OCI-LY7 (cell line): Measurements from ENCODE around the gene ECI1. TPM values are rescaled to one million over a fixed set of nuclear protein-coding genes. Genes with fewer than 3 reads are reported as not detected.

Experiments used
- BruUV-seq: library from RNA; stranded (reverse); fragments of 400-500 nt; replicated peaks from 2 replicates; lab custom pipeline; 2021; lab: Mats Ljungman, UMichigan
- CTCF ChIA-PET: fragments of 300-600 bp; sonication (Branson Sonifier 250); formaldehyde crosslinking; loops from one replicate; lab custom pipeline; 2022; ENCODE audit warnings: antibody characterized with exemption; ENCODE audit not compliant: unreplicated experiment; lab: Charles Lee
- POLR2A ChIA-PET: fragments of 300-600 bp; sonication (Branson Sonifier 250); formaldehyde crosslinking; loops from one replicate; lab custom pipeline; 2022; ENCODE audit warnings: antibody characterized with exemption; lab: Charles Lee
- DNase-seq: peaks from one replicate; pipeline ENCODE4 v3.0.0-alpha.2; 2015; ENCODE audit warnings: low spot score
- H2AFZ ChIP-seq: fragments of 200-600 bp; sonication (generic), shearing (Covaris generic); 2 replicates; pipeline ENCODE4 v1.6.1; 2014; ENCODE audit warnings: mild to moderate bottlenecking, antibody characterized with exemption, low read length, moderate library complexity
- H3K27ac ChIP-seq: fragments of 200-600 bp; sonication (generic); 2 replicates; pipeline ENCODE4 v1.5.1; 2014; ENCODE audit warnings: mixed run types, low read depth, mild to moderate bottlenecking, moderate library complexity, low read length, inconsistent platforms; ENCODE audit not compliant: poor library complexity, severe bottlenecking
- H3K36me3 ChIP-seq: fragments of 200-600 bp; sonication (generic); 2 replicates; pipeline ENCODE4 v1.6.1; 2014; ENCODE audit warnings: mild to moderate bottlenecking, antibody characterized with exemption, low read length, moderate library complexity, mixed read lengths; ENCODE audit not compliant: insufficient read depth
- H3K4me1 ChIP-seq: fragments of 200-600 bp; sonication (generic); 2 replicates; pipeline ENCODE4 v1.5.1; 2014; ENCODE audit warnings: mild to moderate bottlenecking, low read length; ENCODE audit not compliant: insufficient read depth, poor library complexity, severe bottlenecking
- H3K4me2 ChIP-seq: fragments of 200-600 bp; sonication (generic); 2 replicates; pipeline ENCODE4 v1.6.1; 2014; ENCODE audit warnings: mild to moderate bottlenecking, low read length
- H3K4me3 ChIP-seq: fragments of 200-600 bp; sonication (generic); 2 replicates; pipeline ENCODE4 v1.5.1; 2014; ENCODE audit warnings: mild to moderate bottlenecking, low read depth, low read length; ENCODE audit not compliant: poor library complexity, severe bottlenecking
- H3K79me2 ChIP-seq: fragments of 200-600 bp; sonication (generic); 2 replicates; pipeline ENCODE4 v1.6.1; 2016; ENCODE audit warnings: low read depth, mild to moderate bottlenecking, low read length, moderate library complexity, mixed read lengths; ENCODE audit not compliant: insufficient read depth
- H3K9me2 ChIP-seq: fragments of 200-600 bp; sonication (generic); 2 replicates; pipeline ENCODE4 v1.6.1; 2016; ENCODE audit warnings: mild to moderate bottlenecking, low read length, mixed read lengths; ENCODE audit not compliant: insufficient read depth
- H3K9me3 ChIP-seq: fragments of 200-600 bp; sonication (generic); 2 replicates; pipeline ENCODE4 v1.6.1; 2014; ENCODE audit warnings: mild to moderate bottlenecking, mixed run types, low read length, mixed read lengths
- H4K20me1 ChIP-seq: fragments of 200-600 bp; sonication (generic); 2 replicates; pipeline ENCODE4 v1.6.1; 2014; ENCODE audit warnings: mild to moderate bottlenecking, antibody characterized with exemption, low read length, moderate library complexity, mixed read lengths; ENCODE audit not compliant: insufficient read depth
- EZH2phosphoT487 ChIP-seq: fragments of 200-600 bp; sonication (generic); IDR thresholded peaks from 2 replicates; pipeline ENCODE4 v1.6.1; 2018; ENCODE audit warnings: low read depth, borderline replicate concordance, mild to moderate bottlenecking, mixed run types, antibody characterized with exemption, low read length, moderate library complexity, mixed read lengths
- intact Hi-C: fragments of 100-400 bp; cut with micrococcal nuclease; formaldehyde crosslinking; loops from one replicate; pipeline ENCODE4 v1.10.0; 2022; ENCODE audit not compliant: unreplicated experiment
- total RNA-seq, 2 experiments: library from RNA; depleted of rRNA in 1 of 2; stranded (reverse); fragments of >200 nt in 1 of 2; shearing (Covaris generic) in 1 of 2; gene quantifications; 2 replicates each; pipeline ENCODE4 v1.2.3, GENCODE V29; 2014 to 2022
- TF ChIP-seq, protein P1 (sequence below): fragments of 200-600 bp; sonication (generic); conservative IDR thresholded peaks from 2 replicates; pipeline ENCODE4 v1.5.1; 2014; ENCODE audit warnings: mild to moderate bottlenecking, antibody characterized with exemption, low read length, moderate library complexity, mixed read lengths

Gene ECI1
- total RNA-seq, 2 experiments from 2014 or later = 74.5 to 80.0 TPM

DNA sequence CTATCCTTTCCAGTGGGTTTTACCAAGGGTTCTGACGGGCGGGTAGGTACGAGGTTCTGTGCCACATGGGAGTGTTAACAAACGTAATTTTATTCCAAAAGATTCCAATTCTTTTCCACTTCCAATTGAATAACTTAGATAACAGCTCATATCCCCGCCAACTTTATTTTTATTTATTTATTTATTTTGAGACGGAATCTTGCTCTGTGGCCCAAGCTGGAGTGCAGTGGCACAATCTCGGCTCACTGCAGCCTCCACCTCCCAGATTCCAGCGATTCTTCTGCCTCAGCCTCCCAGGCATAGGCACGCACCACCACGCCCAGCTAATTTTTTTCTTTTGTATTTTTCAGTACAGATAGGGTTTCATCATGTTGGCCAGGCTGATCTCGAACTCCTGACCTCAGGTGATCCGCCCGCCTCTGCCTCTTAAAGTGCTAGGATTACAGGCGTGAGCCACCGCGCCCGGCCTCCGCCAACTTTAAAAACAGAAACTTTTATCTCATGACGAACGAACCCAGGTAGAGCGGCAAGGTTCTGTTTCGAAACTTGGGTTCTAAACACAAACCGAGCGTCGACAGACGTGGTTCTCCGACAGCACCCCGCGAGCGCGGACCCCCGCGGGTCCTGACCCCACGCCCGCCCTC, 613 bp downstream of the ECI1 start:
- Histone ChIP-seq H3K79me2 (peaks cover 20% of the 10 kb centered on the region), H3K9me3 (no peaks in the 10 kb centered on the region), H3K4me1 (peaks cover 17% of the 10 kb centered on the region), H3K4me2 (peak overlapping the region; percentile 87), H4K20me1 (no peaks in the 10 kb centered on the region), H2AFZ (peak overlapping the region; percentile 18; the same call in 1 of the 2 replicates), H3K36me3 (peaks cover 67% of the 10 kb centered on the region), H3K9me2 (no peaks in the 10 kb centered on the region), H3K27ac (peak overlapping the region; percentile 68), H3K4me3 (peak overlapping the region; percentile 76)
- DNase-seq = no peak
- ChIA-PET POLR2A (interaction anchor here (0.6 to 1.4 kb wide), 2 partner anchors 10 to 168 kb away, joined by 3 read pairs; no protein-coding TSS in a partner anchor), CTCF (no interaction called here)
- intact Hi-C loops = loop anchor here (1.0 kb wide), 1 partner anchor 27 kb away; the partner anchor contains the start of gene E4F1
- BruUV-seq = TSS peak; percentile 59
- no peak for TF ChIP-seq EZH2phosphoT487
- TF ChIP-seq, protein P1, sequence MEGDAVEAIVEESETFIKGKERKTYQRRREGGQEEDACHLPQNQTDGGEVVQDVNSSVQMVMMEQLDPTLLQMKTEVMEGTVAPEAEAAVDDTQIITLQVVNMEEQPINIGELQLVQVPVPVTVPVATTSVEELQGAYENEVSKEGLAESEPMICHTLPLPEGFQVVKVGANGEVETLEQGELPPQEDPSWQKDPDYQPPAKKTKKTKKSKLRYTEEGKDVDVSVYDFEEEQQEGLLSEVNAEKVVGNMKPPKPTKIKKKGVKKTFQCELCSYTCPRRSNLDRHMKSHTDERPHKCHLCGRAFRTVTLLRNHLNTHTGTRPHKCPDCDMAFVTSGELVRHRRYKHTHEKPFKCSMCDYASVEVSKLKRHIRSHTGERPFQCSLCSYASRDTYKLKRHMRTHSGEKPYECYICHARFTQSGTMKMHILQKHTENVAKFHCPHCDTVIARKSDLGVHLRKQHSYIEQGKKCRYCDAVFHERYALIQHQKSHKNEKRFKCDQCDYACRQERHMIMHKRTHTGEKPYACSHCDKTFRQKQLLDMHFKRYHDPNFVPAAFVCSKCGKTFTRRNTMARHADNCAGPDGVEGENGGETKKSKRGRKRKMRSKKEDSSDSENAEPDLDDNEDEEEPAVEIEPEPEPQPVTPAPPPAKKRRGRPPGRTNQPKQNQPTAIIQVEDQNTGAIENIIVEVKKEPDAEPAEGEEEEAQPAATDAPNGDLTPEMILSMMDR = no peak

DNA sequence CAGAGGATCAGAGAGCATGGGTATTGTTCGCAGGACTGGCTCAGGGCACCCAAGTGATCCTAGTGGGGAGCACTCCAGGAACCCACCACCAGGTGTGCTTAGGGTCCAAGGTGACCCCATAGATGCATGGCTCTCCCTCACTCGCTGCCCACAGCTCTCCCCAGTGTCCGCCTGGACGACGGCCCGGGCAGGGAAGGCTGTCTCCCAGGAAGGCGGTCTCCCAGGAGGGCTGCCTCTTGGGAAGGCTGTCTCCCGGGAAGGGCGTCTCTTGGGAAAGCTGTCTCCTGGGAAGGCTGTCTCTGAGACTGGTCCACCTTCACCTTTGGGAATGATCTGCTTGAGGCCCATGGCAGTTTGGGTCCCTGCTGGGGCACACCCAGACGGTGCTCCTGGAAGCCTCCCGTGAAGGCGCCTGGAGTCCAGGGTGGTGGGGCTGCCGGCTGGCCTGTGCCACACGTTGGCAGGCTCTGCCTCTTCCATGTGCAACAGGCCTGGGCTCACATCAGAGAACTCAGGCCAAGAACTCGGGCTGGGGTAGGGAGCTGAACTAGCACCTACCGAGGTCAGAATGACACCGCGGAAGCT, 5.0 kb downstream of the ECI1 start:
- peaks cover 69% of the 10 kb centered on the region for H3K36me3 ChIP-seq
- no peaks in the 10 kb centered on the region for H3K9me2 ChIP-seq
- no peak overlapping the region for H3K4me2 ChIP-seq
- ChIA-PET POLR2A (interaction anchor here (1.0 kb wide), 1 partner anchor 15 kb away, joined by 3 read pairs; no protein-coding TSS in a partner anchor), CTCF (no interaction called here)
- no peak overlapping the region for H2AFZ ChIP-seq
- peaks cover 20% of the 10 kb centered on the region for H3K79me2 ChIP-seq
- H3K27ac ChIP-seq = no peak overlapping the region
- peaks cover 8% of the 10 kb centered on the region for H3K4me1 ChIP-seq
- intact Hi-C loops = no loop called here
- no peaks in the 10 kb centered on the region for H4K20me1 ChIP-seq
- TF ChIP-seq EZH2phosphoT487 = no peak
- TF ChIP-seq, protein P1 = no peak
- BruUV-seq = no TSS peak
- H3K4me3 ChIP-seq = no peak overlapping the region
- no peaks in the 10 kb centered on the region for H3K9me3 ChIP-seq
- DNase-seq = no peak
